Measurements from ENCODE around the gene NRCAM.

- TF ChIP-seq, protein P1, sequence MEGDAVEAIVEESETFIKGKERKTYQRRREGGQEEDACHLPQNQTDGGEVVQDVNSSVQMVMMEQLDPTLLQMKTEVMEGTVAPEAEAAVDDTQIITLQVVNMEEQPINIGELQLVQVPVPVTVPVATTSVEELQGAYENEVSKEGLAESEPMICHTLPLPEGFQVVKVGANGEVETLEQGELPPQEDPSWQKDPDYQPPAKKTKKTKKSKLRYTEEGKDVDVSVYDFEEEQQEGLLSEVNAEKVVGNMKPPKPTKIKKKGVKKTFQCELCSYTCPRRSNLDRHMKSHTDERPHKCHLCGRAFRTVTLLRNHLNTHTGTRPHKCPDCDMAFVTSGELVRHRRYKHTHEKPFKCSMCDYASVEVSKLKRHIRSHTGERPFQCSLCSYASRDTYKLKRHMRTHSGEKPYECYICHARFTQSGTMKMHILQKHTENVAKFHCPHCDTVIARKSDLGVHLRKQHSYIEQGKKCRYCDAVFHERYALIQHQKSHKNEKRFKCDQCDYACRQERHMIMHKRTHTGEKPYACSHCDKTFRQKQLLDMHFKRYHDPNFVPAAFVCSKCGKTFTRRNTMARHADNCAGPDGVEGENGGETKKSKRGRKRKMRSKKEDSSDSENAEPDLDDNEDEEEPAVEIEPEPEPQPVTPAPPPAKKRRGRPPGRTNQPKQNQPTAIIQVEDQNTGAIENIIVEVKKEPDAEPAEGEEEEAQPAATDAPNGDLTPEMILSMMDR (IDR thresholded peaks at IDR 0.05; ENCODE audit: control extremely low read depth in 1 of 3, insufficient read depth in 1 of 3, low read depth in 1 of 3, low read length in 3 of 3) = no peak
- TF ChIP-seq RFX5 (IDR thresholded peaks at IDR 0.05; ENCODE audit: borderline replicate concordance, low read depth, low read length) = no peak
- no peak for TF ChIP-seq POLR2AphosphoS5 (IDR thresholded peaks at IDR 0.05; ENCODE audit: low read depth, low read length)
Observed at GRCh38 chr7:108456845-108457540, 757 bp upstream of the NRCAM start.

All from H1 (cell line).